Neuronal stem cell (in vitro differentiated cells): Measurements from ENCODE around the gene ERCC2.

ENCODE experiments used
- DNase-seq: peaks from one replicate; pipeline ENCODE4 v3.0.0-alpha.2; 2013; ENCODE audit warnings: low spot score
- H2AFZ ChIP-seq: one replicate; pipeline ENCODE4 v1.6.1; 2013; ENCODE audit warnings: mild to moderate bottlenecking, low read length, inconsistent platforms
- H2AK5ac ChIP-seq: 2 replicates; pipeline ENCODE4 v1.6.1; 2013; ENCODE audit warnings: low read depth, mild to moderate bottlenecking, inconsistent platforms, low read length, moderate library complexity, mixed read lengths
- H2BK120ac ChIP-seq: 2 replicates; pipeline ENCODE4 v1.6.1; 2013; ENCODE audit warnings: low read depth, mild to moderate bottlenecking, inconsistent platforms, low read length, moderate library complexity, mixed read lengths
- H2BK12ac ChIP-seq: one replicate; pipeline ENCODE4 v1.6.1; 2013; ENCODE audit warnings: low read length, inconsistent platforms
- H2BK15ac ChIP-seq: 2 replicates; pipeline ENCODE4 v1.6.1; 2013; ENCODE audit warnings: mild to moderate bottlenecking, low read length, inconsistent platforms, mixed read lengths
- H2BK5ac ChIP-seq: one replicate; pipeline ENCODE4 v1.6.1; 2013; ENCODE audit warnings: inconsistent platforms, mild to moderate bottlenecking, low read length, moderate library complexity
- H3K14ac ChIP-seq: one replicate; pipeline ENCODE4 v1.6.1; 2013; ENCODE audit warnings: low read length, inconsistent platforms
- H3K18ac ChIP-seq: 2 replicates; pipeline ENCODE4 v1.6.1; 2013; ENCODE audit warnings: low read length, inconsistent platforms
- H3K23ac ChIP-seq: 2 replicates; pipeline ENCODE4 v1.6.1; 2013; ENCODE audit warnings: low read depth, mild to moderate bottlenecking, mixed read lengths, low read length, inconsistent platforms; ENCODE audit not compliant: poor library complexity
- H3K27ac ChIP-seq: replicated peaks from 3 replicates; pipeline ENCODE4 v1.5.1; 2013; ENCODE audit warnings: low read length, inconsistent platforms
- H3K27me3 ChIP-seq, 3 experiments: 2 replicates each; pipeline ENCODE4 v1.6.1; 2013; ENCODE audit warnings: low read length in 3 of 3, mild to moderate bottlenecking in 2 of 3, inconsistent platforms in 1 of 3, low read depth in 1 of 3, mixed read lengths in 1 of 3, moderate library complexity in 1 of 3; ENCODE audit not compliant: control insufficient read depth in 3 of 3, insufficient read depth in 3 of 3
- H3K36me3 ChIP-seq, 2 donors: replicated peaks in 1 of 2; 2 replicates each; pipeline ENCODE4 v1.6.1; 2013; ENCODE audit warnings: low read length in 2 of 2; ENCODE audit not compliant: control insufficient read depth in 2 of 2, insufficient read depth in 2 of 2
- H3K4ac ChIP-seq: 2 replicates; pipeline ENCODE4 v1.6.1; 2013; ENCODE audit warnings: inconsistent platforms, mild to moderate bottlenecking, low read length, moderate library complexity
- H3K4me1 ChIP-seq, 2 donors: 1 replicate in 1 of 2; 2 replicates in 1 of 2; pipeline ENCODE4 v1.6.1; 2013; ENCODE audit warnings: low read length in 2 of 2, low read depth in 1 of 2; ENCODE audit not compliant: control insufficient read depth in 2 of 2, insufficient read depth in 1 of 2
- H3K4me2 ChIP-seq: one replicate; pipeline ENCODE4 v1.6.1; 2013; ENCODE audit warnings: mild to moderate bottlenecking, low read length, inconsistent platforms; ENCODE audit not compliant: insufficient read depth, poor library complexity, severe bottlenecking
- H3K4me3 ChIP-seq, 2 donors: 2 replicates each; pipeline ENCODE4 v1.5.1; 2013; ENCODE audit warnings: low read length in 2 of 2, mild to moderate bottlenecking in 2 of 2, inconsistent platforms in 1 of 2, moderate library complexity in 1 of 2
- H3K79me1 ChIP-seq: one replicate; pipeline ENCODE4 v1.6.1; 2013; ENCODE audit warnings: low read depth, mild to moderate bottlenecking, inconsistent platforms, low read length, moderate library complexity
- H3K9ac ChIP-seq: one replicate; pipeline ENCODE4 v1.6.1; 2013; ENCODE audit warnings: mild to moderate bottlenecking, low read depth, low read length, inconsistent platforms; ENCODE audit not compliant: poor library complexity
- H3K9me3 ChIP-seq, 2 donors: replicated peaks in 1 of 2; 2 replicates each; pipeline versions ENCODE3 to v1.6.1; 2013; ENCODE audit warnings: low read length in 2 of 2, mild to moderate bottlenecking in 2 of 2, inconsistent platforms in 1 of 2, low read depth in 1 of 2, mixed read lengths in 1 of 2, moderate library complexity in 1 of 2; ENCODE audit not compliant: control insufficient read depth in 2 of 2, insufficient read depth in 1 of 2
- H4K8ac ChIP-seq: one replicate; pipeline ENCODE4 v1.6.1; 2013; ENCODE audit warnings: low read depth, mild to moderate bottlenecking, inconsistent platforms, low read length, moderate library complexity
- H4K91ac ChIP-seq: one replicate; pipeline ENCODE4 v1.6.1; 2013; ENCODE audit warnings: low read length, low read depth, mild to moderate bottlenecking, inconsistent platforms; ENCODE audit not compliant: poor library complexity
- WGBS, 2 donors: extraction: QIAGEN DNeasy Blood & Tissue Kit; methylation state at CpG; one replicate each; pipeline ENCODE4 v1.1.7; 2013; ENCODE audit warnings: missing lambda C conversion rate in 2 of 2, mixed read lengths in 1 of 2; ENCODE audit not compliant: insufficient read length in 2 of 2, insufficient replicate concordance in 1 of 2; ENCODE audit errors: extremely low coverage in 2 of 2; 5-methylcytosine and 5-hydroxymethylcytosine counted together

ERCC2 gene

DNA sequence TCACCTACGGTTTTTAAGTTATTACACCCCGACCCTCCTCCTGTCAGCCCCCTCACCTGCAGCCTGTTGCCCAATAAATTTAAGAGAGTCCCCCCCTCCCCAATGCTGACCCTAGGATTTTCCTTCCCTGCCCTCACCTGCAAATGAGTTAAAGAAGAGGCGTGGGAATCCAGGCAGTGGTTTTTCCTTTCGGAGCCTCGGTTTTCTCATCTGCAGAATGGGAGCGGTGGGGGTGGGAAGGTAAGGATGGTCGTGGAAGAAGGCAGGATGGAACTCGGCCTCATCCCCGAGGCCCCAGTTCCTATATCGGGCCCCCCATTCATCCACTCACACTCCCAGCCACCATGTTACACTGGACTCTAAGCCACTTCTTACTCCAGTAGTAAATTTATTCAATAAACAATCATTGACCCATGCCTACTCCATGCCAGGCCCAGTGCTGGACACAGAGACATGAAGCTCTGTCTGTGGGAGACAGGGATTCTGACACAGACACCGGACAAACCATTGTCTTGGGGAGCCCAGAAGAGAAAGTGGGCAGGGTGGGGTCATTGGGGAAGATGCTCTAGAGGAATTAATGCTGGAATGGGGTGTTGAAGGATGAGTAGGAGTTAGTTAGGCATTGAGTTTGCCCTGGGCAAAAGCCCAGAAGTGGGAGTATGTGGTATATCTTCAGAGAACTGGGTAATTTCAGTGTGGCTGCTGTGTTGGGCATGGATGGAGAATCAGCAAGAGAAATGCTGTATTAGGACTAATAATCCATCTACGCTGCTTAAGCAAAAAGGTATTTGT, 66.9 kb downstream of the ERCC2 start:
- no peak overlapping the region for H2AFZ ChIP-seq
- H2BK120ac ChIP-seq = no peak overlapping the region
- no peak overlapping the region for H4K91ac ChIP-seq
- no peak overlapping the region for H3K4ac ChIP-seq
- H3K27ac ChIP-seq = no peak overlapping the region
- H2AK5ac ChIP-seq = no peak overlapping the region
- H2BK5ac ChIP-seq = no peak overlapping the region
- WGBS, 2 donors = no CpG with 5 or more reads among the region's 12 CpGs
- H3K18ac ChIP-seq = no peak overlapping the region
- no peaks in the 10 kb centered on the region for H3K27me3 ChIP-seq
- no peak for DNase-seq
- no peaks in the 10 kb centered on the region for H3K79me1 ChIP-seq
- H3K9me3 ChIP-seq = peaks cover 0 to 5% of the 10 kb centered on the region in 2 donors
- H3K4me2 ChIP-seq = no peak overlapping the region
- peaks cover 13 to 29% of the 10 kb centered on the region in 2 donors for H3K36me3 ChIP-seq
- no peak overlapping the region for H2BK12ac ChIP-seq
- H4K8ac ChIP-seq = no peak overlapping the region
- no peak overlapping the region for H3K9ac ChIP-seq
- no peak overlapping the region for H3K14ac ChIP-seq
- H3K23ac ChIP-seq = no peak overlapping the region
- H3K4me1 ChIP-seq = peaks cover 0 to 5% of the 10 kb centered on the region in 2 donors
- no peak overlapping the region for H3K4me3 ChIP-seq
- no peak overlapping the region for H2BK15ac ChIP-seq

DNA sequence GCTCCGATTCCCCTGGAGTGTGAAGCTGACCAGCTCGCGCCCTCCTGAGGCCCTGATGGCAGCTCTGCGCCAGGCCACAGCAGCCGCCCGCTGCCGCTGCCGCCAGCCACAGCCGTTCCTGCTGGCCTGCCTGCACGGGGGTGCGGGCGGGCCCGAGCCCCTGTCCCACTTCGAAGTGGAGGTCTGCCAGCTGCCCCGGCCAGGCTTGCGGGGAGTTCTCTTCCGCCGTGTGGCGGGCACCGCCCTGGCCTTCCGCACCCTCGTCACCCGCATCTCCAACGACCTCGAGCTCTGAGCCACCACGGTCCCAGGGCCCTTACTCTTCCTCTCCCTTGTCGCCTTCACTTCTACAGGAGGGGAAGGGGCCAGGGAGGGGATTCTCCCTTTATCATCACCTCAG, 68.0 kb downstream of the ERCC2 start:
- Histone ChIP-seq H2AFZ (no peak overlapping the region), H3K9me3 (peaks cover 0 to 5% of the 10 kb centered on the region in 2 donors), H3K9ac (no peak overlapping the region), H2BK120ac (no peak overlapping the region), H4K91ac (no peak overlapping the region), H3K4me1 (peaks cover 0 to 5% of the 10 kb centered on the region in 2 donors), H3K18ac (no peak overlapping the region), H3K4me3 (no peak overlapping the region), H3K23ac (no peak overlapping the region), H3K79me1 (no peaks in the 10 kb centered on the region), H3K4ac (no peak overlapping the region), H2BK12ac (no peak overlapping the region), H4K8ac (no peak overlapping the region), H2BK15ac (no peak overlapping the region), H3K36me3 (peaks cover 15 to 37% of the 10 kb centered on the region in 2 donors), H3K14ac (no peak overlapping the region), H2BK5ac (no peak overlapping the region), H3K27ac (no peak overlapping the region), H3K4me2 (no peak overlapping the region), H3K27me3 (no peaks in the 10 kb centered on the region), H2AK5ac (no peak overlapping the region)
- no peak for DNase-seq
- WGBS, 2 donors = no CpG with 5 or more reads among the region's 27 CpGs
